WTC11 (cell line): ENCODE data around the gene RAB3GAP1. TPM values are rescaled to one million over a fixed set of nuclear protein-coding genes. Genes with fewer than 3 reads are reported as not detected.

Experiments used
- ATAC-seq: fragments of 200-7000 bp; cut with Tn5 transposase; 2 replicates; pipeline ENCODE4 v1.10.0; 2021; ENCODE audit warnings: mild to moderate bottlenecking, moderate library complexity
- CTCF ChIA-PET: fragments of 300-600 bp; sonication (Branson Sonifier 250); formaldehyde crosslinking; loops from one replicate; lab custom pipeline; 2021; ENCODE audit warnings: antibody characterized with exemption; lab: Charles Lee
- POLR2A ChIA-PET: fragments of 350-600 bp; sonication (Branson Sonifier 250); formaldehyde crosslinking; loops from one replicate; lab custom pipeline; 2021; ENCODE audit warnings: antibody characterized with exemption; lab: Charles Lee
- DNase-seq: peaks from one replicate; pipeline ENCODE4 v3.0.0; 2021; ENCODE audit warnings: low spot score
- H3K27ac Mint-ChIP-seq: 2 replicates; pipeline ENCODE4 v1.8.0; 2021; ENCODE audit warnings: mixed read lengths
- H3K27me3 Mint-ChIP-seq: 2 replicates; pipeline ENCODE4 v1.8.0; 2021; ENCODE audit warnings: low read depth, mild to moderate bottlenecking, moderate library complexity, mixed read lengths
- H3K36me3 Mint-ChIP-seq: 2 replicates; pipeline ENCODE4 v1.8.0; 2021; ENCODE audit warnings: mixed read lengths
- H3K4me1 Mint-ChIP-seq: 2 replicates; pipeline ENCODE4 v1.8.0; 2022; ENCODE audit warnings: mixed read lengths
- H3K4me3 Mint-ChIP-seq: 2 replicates; pipeline ENCODE4 v1.8.0; 2021; ENCODE audit warnings: mild to moderate bottlenecking, moderate library complexity, mixed read lengths
- H3K9me3 Mint-ChIP-seq: 2 replicates; pipeline ENCODE4 v1.8.0; 2021; ENCODE audit warnings: mixed read lengths
- ATF2 ChIP-seq: sonication (generic); formaldehyde crosslinking; IDR thresholded peaks from 2 replicates; pipeline ENCODE4 v1.8.1; 2022; ENCODE audit warnings: low read depth, missing genetic modification reagents, borderline replicate concordance
- ATF3 ChIP-seq: sonication (generic); formaldehyde crosslinking; conservative IDR thresholded peaks from 2 replicates; pipeline ENCODE4 v1.8.1; 2022; ENCODE audit warnings: mild to moderate bottlenecking, missing genetic modification reagents
- CREB1 ChIP-seq: sonication (generic); formaldehyde crosslinking; IDR thresholded peaks from 2 replicates; pipeline ENCODE4 v1.8.0; 2023; ENCODE audit warnings: mild to moderate bottlenecking, missing genetic modification reagents
- ELF4 ChIP-seq: sonication (generic); formaldehyde crosslinking; IDR thresholded peaks from 2 replicates; pipeline ENCODE4 v1.8.1; 2022; ENCODE audit warnings: low read depth, mild to moderate bottlenecking, moderate library complexity, missing genetic modification reagents
- FOXK1 ChIP-seq: sonication (generic); formaldehyde crosslinking; IDR thresholded peaks from 2 replicates; pipeline ENCODE4 v1.8.0; 2022; ENCODE audit warnings: mild to moderate bottlenecking, moderate library complexity, missing genetic modification reagents
- GABPB1 ChIP-seq: sonication (generic); formaldehyde crosslinking; IDR thresholded peaks from 2 replicates; pipeline ENCODE4 v1.8.1; 2023; ENCODE audit warnings: mild to moderate bottlenecking, missing genetic modification reagents
- IRF1 ChIP-seq: sonication (generic); formaldehyde crosslinking; IDR thresholded peaks from 2 replicates; pipeline ENCODE4 v1.8.0; 2023; ENCODE audit warnings: missing genetic modification reagents
- MAX ChIP-seq: sonication (generic); formaldehyde crosslinking; IDR thresholded peaks from 2 replicates; pipeline ENCODE4 v1.8.0; 2022; ENCODE audit warnings: mild to moderate bottlenecking, missing genetic modification reagents
- MYBL2 ChIP-seq: sonication (generic); formaldehyde crosslinking; IDR thresholded peaks from 2 replicates; pipeline ENCODE4 v1.8.1; 2023; ENCODE audit warnings: mild to moderate bottlenecking, moderate library complexity, missing genetic modification reagents
- TCF7 ChIP-seq: sonication (generic); formaldehyde crosslinking; IDR thresholded peaks from 2 replicates; pipeline ENCODE4 v1.8.0; 2022; ENCODE audit warnings: mild to moderate bottlenecking, low read depth, missing genetic modification reagents, moderate library complexity
- TEAD1 ChIP-seq: sonication (generic); formaldehyde crosslinking; IDR thresholded peaks from 2 replicates; pipeline ENCODE4 v1.8.0; 2022; ENCODE audit warnings: mild to moderate bottlenecking, missing genetic modification reagents
- TP53 ChIP-seq: sonication (generic); formaldehyde crosslinking; IDR thresholded peaks from 2 replicates; pipeline ENCODE4 v1.8.1; 2023; ENCODE audit warnings: mild to moderate bottlenecking, missing genetic modification reagents
- ZNF232 ChIP-seq: sonication (generic); formaldehyde crosslinking; IDR thresholded peaks from 2 replicates; pipeline ENCODE4 v1.8.0; 2022; ENCODE audit warnings: mild to moderate bottlenecking, missing genetic modification reagents
- ZNF263 ChIP-seq: sonication (generic); formaldehyde crosslinking; IDR thresholded peaks from 2 replicates; pipeline ENCODE4 v1.8.1; 2022; ENCODE audit warnings: low read depth, mild to moderate bottlenecking, moderate library complexity, missing genetic modification reagents
- ZNF317 ChIP-seq: sonication (generic); formaldehyde crosslinking; IDR thresholded peaks from 2 replicates; pipeline ENCODE4 v1.8.1; 2023; ENCODE audit warnings: low read depth, mild to moderate bottlenecking, moderate library complexity, missing genetic modification reagents, borderline replicate concordance
- ZNF416 ChIP-seq: fragments of 250-450 bp; sonication (Bioruptor Pico); IDR thresholded peaks from 2 replicates; pipeline ENCODE4 v1.9.0; 2021; ENCODE audit warnings: mild to moderate bottlenecking, inconsistent platforms
- total RNA-seq: library from RNA; stranded (reverse); gene quantifications from 3 replicates; pipeline ENCODE4 v1.2.3, GENCODE V29; 2021
- TF ChIP-seq, protein P1 (sequence below): sonication (generic); formaldehyde crosslinking; IDR thresholded peaks from 2 replicates; pipeline ENCODE4 v1.8.0; 2022; ENCODE audit warnings: missing genetic modification reagents
- TF ChIP-seq, protein P2 (sequence below): sonication (generic); formaldehyde crosslinking; IDR thresholded peaks from 2 replicates; pipeline ENCODE4 v1.8.1; 2023; ENCODE audit warnings: mild to moderate bottlenecking, missing genetic modification reagents
- TF ChIP-seq, protein P3 (sequence below): sonication (generic); formaldehyde crosslinking; IDR thresholded peaks from 2 replicates; pipeline ENCODE4 v1.8.1; 2022; ENCODE audit warnings: mild to moderate bottlenecking, missing genetic modification reagents, moderate library complexity, borderline replicate concordance
- TF ChIP-seq, protein P4 (sequence below): sonication (generic); formaldehyde crosslinking; IDR thresholded peaks from 2 replicates; pipeline ENCODE4 v1.8.1; 2023; ENCODE audit warnings: mild to moderate bottlenecking, missing genetic modification reagents, moderate library complexity

RAB3GAP1 gene
- total RNA-seq, 1 experiment from 2014 or later, result 27.6 TPM

DNA sequence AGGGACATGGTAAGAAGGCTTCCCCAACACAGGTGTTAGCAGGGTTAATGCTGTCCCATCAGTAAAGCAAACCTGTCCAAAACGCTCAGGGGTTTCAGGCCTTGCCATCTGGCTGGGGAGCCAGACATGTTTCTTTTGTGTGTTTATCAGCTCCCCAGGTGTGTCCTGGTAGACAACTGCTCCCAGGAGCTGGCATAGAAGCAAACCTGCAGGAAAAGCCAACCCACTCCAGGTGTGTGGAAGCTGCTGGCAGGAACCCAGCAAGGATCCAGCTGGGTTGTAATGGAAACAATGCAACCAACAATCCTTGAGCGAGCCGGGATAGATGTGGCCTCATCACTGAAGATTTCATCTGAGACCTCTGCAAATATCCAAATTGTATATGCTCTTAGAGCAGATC is 123.1 kb downstream of the RAB3GAP1 start:
- ATAC-seq, result peak; percentile 26; the same call in 1 of the 2 replicates
- Mint-ChIP-seq H3K27me3 (no peaks in the 10 kb centered on the region), H3K9me3 (peaks cover 23% of the 10 kb centered on the region), H3K4me1 (no peaks in the 10 kb centered on the region)
- TF ChIP-seq, protein P1, sequence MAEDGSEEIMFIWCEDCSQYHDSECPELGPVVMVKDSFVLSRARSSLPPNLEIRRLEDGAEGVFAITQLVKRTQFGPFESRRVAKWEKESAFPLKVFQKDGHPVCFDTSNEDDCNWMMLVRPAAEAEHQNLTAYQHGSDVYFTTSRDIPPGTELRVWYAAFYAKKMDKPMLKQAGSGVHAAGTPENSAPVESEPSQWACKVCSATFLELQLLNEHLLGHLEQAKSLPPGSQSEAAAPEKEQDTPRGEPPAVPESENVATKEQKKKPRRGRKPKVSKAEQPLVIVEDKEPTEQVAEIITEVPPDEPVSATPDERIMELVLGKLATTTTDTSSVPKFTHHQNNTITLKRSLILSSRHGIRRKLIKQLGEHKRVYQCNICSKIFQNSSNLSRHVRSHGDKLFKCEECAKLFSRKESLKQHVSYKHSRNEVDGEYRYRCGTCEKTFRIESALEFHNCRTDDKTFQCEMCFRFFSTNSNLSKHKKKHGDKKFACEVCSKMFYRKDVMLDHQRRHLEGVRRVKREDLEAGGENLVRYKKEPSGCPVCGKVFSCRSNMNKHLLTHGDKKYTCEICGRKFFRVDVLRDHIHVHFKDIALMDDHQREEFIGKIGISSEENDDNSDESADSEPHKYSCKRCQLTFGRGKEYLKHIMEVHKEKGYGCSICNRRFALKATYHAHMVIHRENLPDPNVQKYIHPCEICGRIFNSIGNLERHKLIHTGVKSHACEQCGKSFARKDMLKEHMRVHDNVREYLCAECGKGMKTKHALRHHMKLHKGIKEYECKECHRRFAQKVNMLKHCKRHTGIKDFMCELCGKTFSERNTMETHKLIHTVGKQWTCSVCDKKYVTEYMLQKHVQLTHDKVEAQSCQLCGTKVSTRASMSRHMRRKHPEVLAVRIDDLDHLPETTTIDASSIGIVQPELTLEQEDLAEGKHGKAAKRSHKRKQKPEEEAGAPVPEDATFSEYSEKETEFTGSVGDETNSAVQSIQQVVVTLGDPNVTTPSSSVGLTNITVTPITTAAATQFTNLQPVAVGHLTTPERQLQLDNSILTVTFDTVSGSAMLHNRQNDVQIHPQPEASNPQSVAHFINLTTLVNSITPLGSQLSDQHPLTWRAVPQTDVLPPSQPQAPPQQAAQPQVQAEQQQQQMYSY (CRISPR knock-in tag), result no peak
- TF ChIP-seq ZNF416 (CRISPR knock-in tag), result no peak
- TF ChIP-seq, all 79 proteins: peak for 0
- no peak overlapping the region for H3K4me3 Mint-ChIP-seq
- H3K36me3 Mint-ChIP-seq, result peaks cover 35% of the 10 kb centered on the region
- ChIA-PET CTCF (interaction anchor here (0.9 to 1.1 kb wide), 3 partner anchors 8 to 535 kb away, joined by 3 to 4 read pairs (median 3); no protein-coding TSS in a partner anchor), POLR2A (no interaction called here)
- no peak for DNase-seq
- H3K27ac Mint-ChIP-seq, result no peak overlapping the region

- Mint-ChIP-seq H3K36me3 (peaks cover 31% of the 10 kb centered on the region), H3K4me3 (no peak overlapping the region), H3K9me3 (peaks cover 23% of the 10 kb centered on the region), H3K4me1 (peaks cover 13% of the 10 kb centered on the region), H3K27me3 (no peaks in the 10 kb centered on the region), H3K27ac (no peak overlapping the region)
- ATAC-seq (no peak), DNase-seq (no peak)
- ChIA-PET CTCF (no interaction called here), POLR2A (no interaction called here)
- TF ChIP-seq GABPB1 (no peak), MAX (CRISPR knock-in tag) (no peak), ATF2 (CRISPR knock-in tag) (no peak), ATF3 (CRISPR knock-in tag) (no peak)
- TF ChIP-seq, protein P2, sequence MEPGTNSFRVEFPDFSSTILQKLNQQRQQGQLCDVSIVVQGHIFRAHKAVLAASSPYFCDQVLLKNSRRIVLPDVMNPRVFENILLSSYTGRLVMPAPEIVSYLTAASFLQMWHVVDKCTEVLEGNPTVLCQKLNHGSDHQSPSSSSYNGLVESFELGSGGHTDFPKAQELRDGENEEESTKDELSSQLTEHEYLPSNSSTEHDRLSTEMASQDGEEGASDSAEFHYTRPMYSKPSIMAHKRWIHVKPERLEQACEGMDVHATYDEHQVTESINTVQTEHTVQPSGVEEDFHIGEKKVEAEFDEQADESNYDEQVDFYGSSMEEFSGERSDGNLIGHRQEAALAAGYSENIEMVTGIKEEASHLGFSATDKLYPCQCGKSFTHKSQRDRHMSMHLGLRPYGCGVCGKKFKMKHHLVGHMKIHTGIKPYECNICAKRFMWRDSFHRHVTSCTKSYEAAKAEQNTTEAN (CRISPR knock-in tag), result no peak
- TF ChIP-seq, protein P3, sequence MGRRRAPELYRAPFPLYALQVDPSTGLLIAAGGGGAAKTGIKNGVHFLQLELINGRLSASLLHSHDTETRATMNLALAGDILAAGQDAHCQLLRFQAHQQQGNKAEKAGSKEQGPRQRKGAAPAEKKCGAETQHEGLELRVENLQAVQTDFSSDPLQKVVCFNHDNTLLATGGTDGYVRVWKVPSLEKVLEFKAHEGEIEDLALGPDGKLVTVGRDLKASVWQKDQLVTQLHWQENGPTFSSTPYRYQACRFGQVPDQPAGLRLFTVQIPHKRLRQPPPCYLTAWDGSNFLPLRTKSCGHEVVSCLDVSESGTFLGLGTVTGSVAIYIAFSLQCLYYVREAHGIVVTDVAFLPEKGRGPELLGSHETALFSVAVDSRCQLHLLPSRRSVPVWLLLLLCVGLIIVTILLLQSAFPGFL (CRISPR knock-in tag), result no peak
Observed at GRCh38 chr2:135179689-135180088, 127.6 kb downstream of the RAB3GAP1 start.

- DNase-seq, result no peak
- Mint-ChIP-seq H3K27ac (peak overlapping the region; percentile 58; the same call in 1 of the 2 replicates), H3K4me3 (no peak overlapping the region)
- TF ChIP-seq FOXK1 (no peak), IRF1 (CRISPR knock-in tag) (no peak), TP53 (no peak), TCF7 (CRISPR knock-in tag) (no peak), ELF4 (CRISPR knock-in tag) (no peak), ZNF232 (no peak), ZNF317 (CRISPR knock-in tag) (no peak), MAX (CRISPR knock-in tag) (no peak), ZNF263 (CRISPR knock-in tag) (no peak), MYBL2 (CRISPR knock-in tag) (no peak), CREB1 (CRISPR knock-in tag) (no peak), TEAD1 (CRISPR knock-in tag) (no peak)
- TF ChIP-seq, protein P4, sequence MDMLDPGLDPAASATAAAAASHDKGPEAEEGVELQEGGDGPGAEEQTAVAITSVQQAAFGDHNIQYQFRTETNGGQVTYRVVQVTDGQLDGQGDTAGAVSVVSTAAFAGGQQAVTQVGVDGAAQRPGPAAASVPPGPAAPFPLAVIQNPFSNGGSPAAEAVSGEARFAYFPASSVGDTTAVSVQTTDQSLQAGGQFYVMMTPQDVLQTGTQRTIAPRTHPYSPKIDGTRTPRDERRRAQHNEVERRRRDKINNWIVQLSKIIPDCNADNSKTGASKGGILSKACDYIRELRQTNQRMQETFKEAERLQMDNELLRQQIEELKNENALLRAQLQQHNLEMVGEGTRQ (CRISPR knock-in tag), result no peak
Observed at GRCh38 chr2:135182190-135182589, 130.1 kb downstream of the RAB3GAP1 start.

More at GRCh38 chr2:135182190-135182589, 130.1 kb downstream of the RAB3GAP1 start:
- peaks cover 13% of the 10 kb centered on the region for H3K4me1 Mint-ChIP-seq
- ATAC-seq, result peak; percentile 79
- CTCF ChIA-PET, result interaction anchor here (0.8 to 1.7 kb wide), 3 partner anchors 178 to 615 kb away, joined by 3 to 6 read pairs (median 5); no protein-coding TSS in a partner anchor
- no peaks in the 10 kb centered on the region for H3K27me3 Mint-ChIP-seq
- H3K9me3 Mint-ChIP-seq, result peaks cover 10% of the 10 kb centered on the region
- POLR2A ChIA-PET, result interaction anchor here (1.0 kb wide), 1 partner anchor 8 kb away, joined by 3 read pairs; no protein-coding TSS in a partner anchor
- peaks cover 10% of the 10 kb centered on the region for H3K36me3 Mint-ChIP-seq
